DOHH2 (cell line): ENCODE data around the gene LGALS9C.
"Not testable (repeated sequence)": the region's sequence is repeated elsewhere in the genome, so short reads cannot be mapped to it uniquely, and the experiment has no call there.

Experiments
- EZH2phosphoT487 ChIP-seq: fragments of 200-600 bp; sonication (generic); IDR thresholded peaks from 2 replicates; pipeline ENCODE4 v1.6.1; 2017; ENCODE audit warnings: borderline replicate concordance, mild to moderate bottlenecking, antibody characterized with exemption, low read length, moderate library complexity, mixed read lengths
- TF ChIP-seq, protein P1 (sequence below): fragments of 200-600 bp; sonication (generic); IDR thresholded peaks from one replicate; pipeline ENCODE4 v1.5.1; 2014; ENCODE audit warnings: antibody characterized with exemption, mild to moderate bottlenecking, low read depth, low read length; ENCODE audit not compliant: poor library complexity, severe bottlenecking

DNA sequence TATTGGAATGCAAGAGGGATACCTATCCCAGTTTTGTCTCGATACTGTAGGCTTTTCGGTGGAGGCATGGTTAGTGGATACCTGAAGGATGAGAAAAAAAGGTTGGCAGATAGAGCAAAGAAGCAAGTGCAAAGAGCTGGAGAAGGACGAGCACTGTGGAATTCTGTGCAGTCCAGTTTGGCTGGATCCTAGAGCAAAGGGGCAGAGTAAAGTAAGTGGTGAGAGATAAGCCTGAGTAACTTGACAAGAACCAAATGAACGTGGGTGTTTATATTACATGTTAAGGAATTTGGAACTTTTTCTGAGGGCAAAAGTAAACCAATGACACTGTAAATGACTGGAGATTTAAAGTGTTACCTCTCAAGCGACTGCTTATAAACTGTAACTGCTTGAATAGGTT is 66.3 kb downstream of the LGALS9C start:
- TF ChIP-seq, protein P1, sequence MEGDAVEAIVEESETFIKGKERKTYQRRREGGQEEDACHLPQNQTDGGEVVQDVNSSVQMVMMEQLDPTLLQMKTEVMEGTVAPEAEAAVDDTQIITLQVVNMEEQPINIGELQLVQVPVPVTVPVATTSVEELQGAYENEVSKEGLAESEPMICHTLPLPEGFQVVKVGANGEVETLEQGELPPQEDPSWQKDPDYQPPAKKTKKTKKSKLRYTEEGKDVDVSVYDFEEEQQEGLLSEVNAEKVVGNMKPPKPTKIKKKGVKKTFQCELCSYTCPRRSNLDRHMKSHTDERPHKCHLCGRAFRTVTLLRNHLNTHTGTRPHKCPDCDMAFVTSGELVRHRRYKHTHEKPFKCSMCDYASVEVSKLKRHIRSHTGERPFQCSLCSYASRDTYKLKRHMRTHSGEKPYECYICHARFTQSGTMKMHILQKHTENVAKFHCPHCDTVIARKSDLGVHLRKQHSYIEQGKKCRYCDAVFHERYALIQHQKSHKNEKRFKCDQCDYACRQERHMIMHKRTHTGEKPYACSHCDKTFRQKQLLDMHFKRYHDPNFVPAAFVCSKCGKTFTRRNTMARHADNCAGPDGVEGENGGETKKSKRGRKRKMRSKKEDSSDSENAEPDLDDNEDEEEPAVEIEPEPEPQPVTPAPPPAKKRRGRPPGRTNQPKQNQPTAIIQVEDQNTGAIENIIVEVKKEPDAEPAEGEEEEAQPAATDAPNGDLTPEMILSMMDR: not testable (repeated sequence)
- not testable (repeated sequence) for TF ChIP-seq EZH2phosphoT487
